GM12865 (cell line): Measurements from ENCODE around the gene INSYN2A.

ENCODE experiments used
- DNase-seq: peaks from one replicate; pipeline ENCODE4 v3.0.0; 2010; ENCODE audit warnings: low read depth
- H3K4me3 ChIP-seq: 2 replicates; pipeline ENCODE4 v1.5.1; 2011; ENCODE audit warnings: mild to moderate bottlenecking, low read depth, low read length, control low read depth
- CTCF ChIP-seq: IDR thresholded peaks from 2 replicates; pipeline ENCODE4 v1.5.1; 2011; ENCODE audit warnings: low read length, control low read depth, low read depth, inconsistent platforms; ENCODE audit not compliant: insufficient read depth; ENCODE audit errors: missing control alignments

Gene INSYN2A

GRCh38 chr10:127215866-127216265, 19.5 kb upstream of the INSYN2A start:
- TF ChIP-seq CTCF: no peak
- H3K4me3 ChIP-seq: no peak overlapping the region
- no peak for DNase-seq

- no peak for TF ChIP-seq CTCF
- no peak overlapping the region for H3K4me3 ChIP-seq
- no peak for DNase-seq
These were observed 14.6 kb upstream of the INSYN2A start for GRCh38 chr10:127210936-127211466.

- DNase-seq: no peak
- no peak for TF ChIP-seq CTCF
- no peak overlapping the region for H3K4me3 ChIP-seq
These were observed 10.7 kb upstream of the INSYN2A start for GRCh38 chr10:127207081-127207480.

- no peak overlapping the region for H3K4me3 ChIP-seq
- no peak for TF ChIP-seq CTCF
- no peak for DNase-seq
These were observed 6.7 kb upstream of the INSYN2A start for GRCh38 chr10:127203067-127203466.

GRCh38 chr10:127200646-127201045, 4.3 kb upstream of the INSYN2A start:
- TF ChIP-seq CTCF: no peak

GRCh38 chr10:127198721-127199120, 2.3 kb upstream of the INSYN2A start:
- no peak for TF ChIP-seq CTCF
- no peak overlapping the region for H3K4me3 ChIP-seq
- DNase-seq: no peak

More at GRCh38 chr10:127200646-127201045, 4.3 kb upstream of the INSYN2A start:
- no peak overlapping the region for H3K4me3 ChIP-seq
- DNase-seq: no peak

- H3K4me3 ChIP-seq: no peak overlapping the region
- DNase-seq: no peak
- TF ChIP-seq CTCF: no peak
These were observed 1.9 kb upstream of the INSYN2A start for GRCh38 chr10:127198307-127198706.
